Mesenteric fat pad (tissue), 1 donor: ENCODE measurements around the gene NDUFC2. TPM values are rescaled to one million over a fixed set of nuclear protein-coding genes. Genes with fewer than 3 reads are reported as not detected.
"Not testable (repeated sequence)": the region's sequence is repeated elsewhere in the genome, so short reads cannot be mapped to it uniquely, and the experiment has no call there.

Experiments
- DNase-seq: peaks from one replicate; pipeline ENCODE4 v3.0.0-alpha.2; 2020; ENCODE audit warnings: low spot score
- total RNA-seq: library from RNA; stranded (reverse); fragmentation: NEBNext Ultra II Directional; extraction: Animal tissue kit (Norgen Biotek cat#: 25700); gene quantifications from one replicate; pipeline ENCODE4 v1.2.1, GENCODE V29; 2021
- donor health status: DM: yes; HTN: yes; CAD: no.

The NDUFC2 gene
- total RNA-seq, 1 donor from 2014 or later: 276 TPM

DNA sequence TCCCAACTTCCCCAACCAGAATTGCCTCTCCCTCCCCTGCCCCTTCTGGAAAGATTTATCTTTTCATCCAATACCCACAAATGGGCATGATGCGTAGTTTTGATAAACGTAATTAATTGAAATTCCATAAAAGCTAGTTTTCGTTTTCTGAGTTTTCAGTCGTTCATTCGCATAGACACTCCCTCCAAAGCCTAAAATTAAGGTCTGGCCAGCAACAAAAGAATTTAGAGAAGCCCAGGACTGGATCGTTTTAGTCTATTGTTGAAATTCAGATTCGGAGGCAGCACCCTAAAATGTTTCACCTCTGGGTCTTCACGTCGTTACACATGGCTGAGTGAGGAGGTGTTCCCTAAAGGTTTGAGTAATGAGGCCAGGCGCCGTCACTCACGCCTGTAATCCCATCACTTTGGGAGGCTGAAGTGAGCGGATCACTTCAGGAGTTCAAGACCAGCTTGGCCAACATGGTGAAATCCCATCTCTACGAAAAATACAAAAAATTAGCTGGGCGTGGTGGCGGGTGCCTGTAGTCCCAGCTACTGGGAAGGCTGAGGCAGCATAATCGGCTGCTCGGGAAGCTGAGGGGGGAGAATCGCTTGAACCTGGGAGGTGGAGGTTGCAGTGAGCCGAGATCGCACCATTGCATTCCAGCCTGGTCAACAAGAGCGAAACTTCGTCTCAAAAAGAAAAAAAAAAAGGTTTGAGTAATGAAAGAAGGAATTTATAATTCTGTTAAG, 589 bp upstream of the NDUFC2 start:
- peak; percentile 33 for DNase-seq

DNA sequence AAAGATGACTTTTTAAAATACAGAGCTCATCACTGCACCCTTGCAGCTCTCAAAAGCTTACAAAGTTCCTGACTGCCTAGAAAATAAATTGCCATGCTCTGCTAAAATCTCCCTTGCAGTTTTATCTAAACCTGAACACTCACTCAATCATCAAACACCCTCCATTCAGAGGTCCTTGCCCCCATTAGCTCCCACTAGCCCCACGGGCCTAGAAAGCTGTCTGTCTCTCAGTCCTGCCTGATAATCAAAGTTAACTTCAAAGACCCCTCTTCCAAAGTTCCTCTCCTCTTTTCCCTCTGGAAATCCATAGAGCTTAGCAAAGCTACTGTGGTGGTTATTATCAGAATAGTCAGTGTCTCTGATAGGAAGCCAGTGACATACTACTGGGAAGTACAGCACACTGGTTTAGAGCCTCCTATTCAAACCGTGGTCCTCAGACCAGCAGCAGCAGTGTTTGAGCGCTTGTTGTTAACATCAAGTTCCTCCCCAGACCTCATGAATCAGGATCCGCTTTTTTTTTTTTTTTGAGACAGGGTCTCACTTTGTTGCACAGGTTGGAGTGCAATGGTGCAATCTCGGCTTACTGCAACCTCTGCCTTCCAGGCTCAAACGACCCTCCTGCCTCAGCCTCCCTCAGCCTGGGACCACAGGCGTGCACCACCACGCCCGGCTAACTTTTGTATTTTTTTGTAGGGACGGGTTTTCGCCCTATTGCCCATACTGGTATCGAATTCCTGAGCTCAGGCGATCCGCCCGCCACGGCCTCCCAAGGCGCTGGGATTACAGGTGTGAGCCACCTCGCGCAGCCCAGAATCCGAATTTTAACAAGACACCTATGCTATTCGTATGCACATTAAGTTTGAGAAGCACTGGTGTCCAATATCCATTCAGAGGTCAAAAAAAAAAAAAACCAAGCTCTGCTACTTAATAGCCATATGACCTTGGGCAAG, 1.2 kb downstream of the NDUFC2 start:
- peak; percentile 33 for DNase-seq

- peak; percentile 62 for DNase-seq
These were observed 2.1 kb downstream of the NDUFC2 start for GRCh38 chr11:78077592-78077991.

DNA sequence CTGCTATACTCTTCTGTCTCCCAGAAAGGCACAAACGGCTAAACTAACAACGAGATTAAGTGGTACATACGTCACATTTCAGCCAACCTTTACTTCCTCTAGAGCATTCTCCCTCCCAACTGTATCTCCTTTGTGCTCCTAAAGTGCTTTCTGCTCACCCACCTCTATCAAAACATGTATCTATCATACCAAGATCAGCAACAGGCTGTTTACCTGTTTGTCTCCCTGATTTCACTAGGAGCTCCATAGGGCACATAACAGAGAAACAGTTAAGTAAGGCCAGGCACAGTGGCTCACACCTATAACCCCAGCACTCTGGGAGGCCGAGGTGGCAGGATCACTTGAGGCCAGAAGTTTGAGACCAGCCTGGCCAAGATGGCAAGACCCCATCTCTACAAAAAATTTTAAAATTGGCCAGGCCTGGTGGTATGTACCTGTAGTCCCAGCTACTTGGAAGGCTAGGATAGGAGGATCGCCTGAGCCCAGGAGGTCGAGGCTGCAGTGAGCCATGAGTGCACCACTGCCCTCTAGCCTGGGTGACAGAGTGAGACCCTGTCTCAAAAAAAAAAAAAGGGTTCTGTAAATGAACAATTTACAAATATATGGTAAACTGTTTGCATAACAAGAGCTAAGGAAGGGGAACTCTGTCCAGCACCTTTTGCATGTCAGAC, 2.8 kb downstream of the NDUFC2 start:
- DNase-seq: peak; percentile 26

- DNase-seq: no peak
These were observed 4.9 kb downstream of the NDUFC2 start for GRCh38 chr11:78074756-78075155.

DNA sequence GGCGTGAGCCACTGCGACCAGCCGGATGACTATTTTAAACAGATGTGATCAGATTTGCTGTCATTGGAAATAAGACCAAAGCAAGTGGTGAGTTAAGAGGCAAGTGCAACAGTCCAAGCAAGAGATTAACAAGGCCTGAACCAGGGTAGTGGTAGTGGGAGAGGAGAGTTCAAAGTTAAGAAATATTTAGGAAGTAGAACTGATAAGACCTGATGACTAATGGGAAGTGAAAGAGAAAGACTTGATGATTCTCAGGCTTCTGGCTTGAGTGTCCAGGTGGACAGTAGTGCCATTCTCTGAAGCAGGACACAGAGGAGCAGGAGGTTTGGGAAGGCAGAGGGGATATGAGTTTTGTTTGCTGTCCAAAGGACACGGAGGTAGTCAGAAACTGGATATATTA, 7.2 kb downstream of the NDUFC2 start:
- no peak for DNase-seq

GRCh38 chr11:78071717-78072116, 7.9 kb downstream of the NDUFC2 start:
- DNase-seq: no peak

GRCh38 chr11:78070621-78071020, 9.0 kb downstream of the NDUFC2 start:
- DNase-seq: no peak

- no peak for DNase-seq
These were observed 10.2 kb downstream of the NDUFC2 start for GRCh38 chr11:78069465-78069864.

GRCh38 chr11:78067704-78068103, 12.0 kb downstream of the NDUFC2 start:
- DNase-seq: no peak

DNA sequence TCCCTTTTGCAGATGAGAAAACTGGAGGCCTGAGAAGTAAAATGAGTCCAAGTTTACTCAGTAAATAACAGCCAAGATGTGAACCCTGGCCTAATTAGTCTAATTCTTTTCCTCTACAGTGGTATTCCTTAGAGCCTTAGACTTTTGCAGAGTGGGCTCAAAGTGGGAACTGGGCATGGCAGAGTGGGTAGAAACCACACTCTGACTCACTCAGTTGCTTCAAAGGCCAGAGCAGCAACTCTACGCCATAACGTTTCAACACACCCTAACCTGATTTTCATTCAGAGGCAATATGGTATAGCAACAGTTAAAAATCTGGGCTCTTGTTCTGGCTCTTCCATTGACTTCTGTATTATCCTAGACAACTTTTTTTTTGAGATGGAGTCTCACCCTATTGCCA, 13.2 kb downstream of the NDUFC2 start:
- DNase-seq: no peak

GRCh38 chr11:78065203-78065602, 14.5 kb downstream of the NDUFC2 start:
- DNase-seq: no peak

GRCh38 chr11:78063440-78064181, 16.1 kb downstream of the NDUFC2 start, which contains the start of gene THRSP:
Gene THRSP (plus strand): TSS chr11:78063861. CDS start chr11:78063882, 21 bp downstream.
- no peak for DNase-seq

GRCh38 chr11:78062671-78063070, 17.0 kb downstream of the NDUFC2 start:
- no peak for DNase-seq

GRCh38 chr11:78061921-78062311, 17.7 kb downstream of the NDUFC2 start:
- no peak for DNase-seq

- DNase-seq: no peak
These were observed 18.4 kb downstream of the NDUFC2 start for GRCh38 chr11:78061088-78061920.

GRCh38 chr11:78060533-78060932, 19.1 kb downstream of the NDUFC2 start:
- DNase-seq: no peak

- DNase-seq: not testable (repeated sequence)
These were observed 19.8 kb downstream of the NDUFC2 start for GRCh38 chr11:78059749-78060328.

- DNase-seq: no peak
These were observed 22.1 kb downstream of the NDUFC2 start for GRCh38 chr11:78057462-78058055.
